OCI-M2 (cell line): ENCODE results near the gene TP53I3.
"Not testable (repeated sequence)": the region's sequence is repeated elsewhere in the genome, so short reads cannot be mapped to it uniquely, and the experiment has no call there.

Source experiments
- DNase-seq: peaks from one replicate; lab custom pipeline; 2025; ENCODE audit not compliant: unreplicated experiment; lab: John Stamatoyannopoulos, UW

Gene TP53I3

GRCh38 chr2:24101992-24102391 is 17.4 kb upstream of the TP53I3 start:
- no peak for DNase-seq

DNA sequence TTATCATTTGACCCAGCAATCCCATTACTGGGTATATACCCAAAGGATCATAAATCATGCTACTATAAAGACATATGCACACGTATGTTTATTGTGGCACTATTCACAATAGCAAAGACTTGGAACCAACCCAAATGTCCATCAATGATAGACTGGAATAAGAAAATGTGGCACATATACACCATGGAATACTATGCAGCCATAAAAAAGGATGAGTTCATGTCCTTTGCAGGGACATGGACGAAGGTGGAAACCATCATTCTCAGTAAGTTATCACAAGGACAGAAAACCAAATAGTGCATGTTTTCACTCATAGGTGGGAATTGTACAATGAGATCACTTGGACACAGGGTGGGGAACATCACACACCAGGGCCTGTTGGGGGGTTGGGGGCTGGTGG is 16.1 kb upstream of the TP53I3 start:
- not testable (repeated sequence) for DNase-seq

- not testable (repeated sequence) for DNase-seq
Observed at GRCh38 chr2:24095171-24095677, 10.6 kb upstream of the TP53I3 start.

DNA sequence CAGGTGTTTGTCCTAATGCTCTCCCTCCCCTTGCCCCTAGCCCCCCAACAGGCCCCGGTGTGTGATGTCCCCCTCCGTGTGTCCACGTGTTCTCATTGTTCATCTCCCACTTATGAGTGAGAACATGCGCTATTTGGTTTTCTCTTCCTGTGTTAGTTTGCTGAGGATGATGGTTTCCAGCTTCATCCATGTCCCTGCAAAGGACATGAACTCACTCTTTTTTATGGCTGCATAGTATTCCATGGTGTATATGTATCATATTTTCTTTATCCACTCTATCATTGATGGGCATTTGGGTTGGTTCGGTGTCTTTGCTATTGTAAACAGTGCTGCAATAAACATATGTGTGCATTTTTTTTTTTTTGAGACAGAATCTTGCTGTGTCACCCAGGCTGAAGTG is 8.6 kb upstream of the TP53I3 start:
- not testable (repeated sequence) for DNase-seq

GRCh38 chr2:24088821-24089359 is 4.3 kb upstream of the TP53I3 start:
- no peak for DNase-seq

- no peak for DNase-seq
Observed at GRCh38 chr2:24087032-24087431, 2.4 kb upstream of the TP53I3 start.

- no peak for DNase-seq
Observed at GRCh38 chr2:24086241-24086640, 1.6 kb upstream of the TP53I3 start.

GRCh38 chr2:24085200-24085489 is 511 bp upstream of the TP53I3 start:
- no peak for DNase-seq

DNA sequence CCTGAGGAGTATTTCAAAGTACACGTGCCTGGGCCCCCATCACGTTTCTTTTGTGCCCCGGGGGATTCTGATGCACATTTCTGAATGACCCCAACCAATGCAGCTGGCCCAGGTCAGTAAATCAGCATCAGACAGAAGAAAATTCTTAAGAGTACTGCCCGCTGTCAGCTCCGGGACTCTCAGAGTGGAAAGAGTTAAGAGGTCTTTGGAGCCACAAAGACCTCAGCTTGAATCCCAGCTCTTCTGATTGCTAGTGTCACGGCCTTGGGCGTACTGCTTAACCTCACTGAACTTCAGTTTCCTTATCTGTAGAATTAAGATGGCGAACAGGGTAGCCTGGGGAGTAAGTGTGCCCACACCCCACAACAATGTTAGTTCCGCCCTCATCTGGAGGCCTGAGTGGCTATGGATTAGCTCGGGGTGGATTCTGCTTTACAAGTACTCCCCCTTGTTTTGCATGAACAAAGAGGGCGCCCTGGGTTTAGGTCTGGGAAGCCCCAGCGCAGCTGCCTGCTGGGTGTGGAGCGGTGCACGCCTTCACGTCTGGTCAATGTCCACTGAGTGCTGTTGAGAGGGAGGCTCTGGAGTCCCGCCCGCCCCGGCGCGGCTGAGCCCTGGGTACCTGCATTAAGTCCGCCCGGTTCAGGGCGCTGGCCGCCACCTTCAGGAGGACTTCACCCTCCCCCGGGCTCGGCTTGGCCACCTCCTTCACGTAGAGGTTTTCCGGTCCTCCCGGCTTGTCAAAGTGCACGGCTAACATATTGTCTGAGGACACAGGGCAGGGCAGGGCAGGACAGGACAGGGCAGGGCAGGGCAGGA is 858 bp downstream of the TP53I3 start:
- DNase-seq, result peak; percentile 42

- no peak for DNase-seq
Observed at GRCh38 chr2:24082787-24083566, 1.7 kb downstream of the TP53I3 start.

GRCh38 chr2:24080701-24081100 is 3.9 kb downstream of the TP53I3 start:
- no peak for DNase-seq

- DNase-seq, result no peak
Observed at GRCh38 chr2:24077879-24078278, 6.8 kb downstream of the TP53I3 start.

- DNase-seq, result no peak
Observed at GRCh38 chr2:24077535-24077877, 7.1 kb downstream of the TP53I3 start.

GRCh38 chr2:24076849-24077534 is 7.6 kb downstream of the TP53I3 start:
- DNase-seq, result no peak

- DNase-seq, result peak; percentile 75
Observed at GRCh38 chr2:24075915-24076848, 8.5 kb downstream of the TP53I3 start, which contains the start of gene SF3B6. Gene SF3B6 (minus strand): TSS chr2:24076326. CDS start chr2:24076229, 97 bp downstream.

- DNase-seq, result no peak
Observed at GRCh38 chr2:24075259-24075658, 9.4 kb downstream of the TP53I3 start.

DNA sequence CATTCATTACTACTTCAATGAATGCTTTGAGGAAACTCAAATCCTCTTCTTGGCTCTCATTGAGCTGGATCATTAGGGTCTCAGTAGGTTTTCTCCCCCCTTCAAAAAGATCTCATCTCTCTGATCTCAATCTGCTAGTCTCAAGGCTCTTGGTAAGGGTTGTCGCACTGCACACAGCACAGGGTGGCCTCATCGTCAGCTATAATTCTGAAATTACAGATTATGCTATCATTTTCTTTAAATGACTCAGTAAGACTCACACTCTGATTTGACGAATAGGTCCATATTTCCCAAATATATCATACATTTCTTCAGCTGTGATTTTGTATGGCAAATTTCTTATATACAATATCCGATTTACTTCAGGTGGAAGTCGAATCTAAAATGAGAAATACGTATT is 10.8 kb downstream of the TP53I3 start:
- no peak for DNase-seq

DNA sequence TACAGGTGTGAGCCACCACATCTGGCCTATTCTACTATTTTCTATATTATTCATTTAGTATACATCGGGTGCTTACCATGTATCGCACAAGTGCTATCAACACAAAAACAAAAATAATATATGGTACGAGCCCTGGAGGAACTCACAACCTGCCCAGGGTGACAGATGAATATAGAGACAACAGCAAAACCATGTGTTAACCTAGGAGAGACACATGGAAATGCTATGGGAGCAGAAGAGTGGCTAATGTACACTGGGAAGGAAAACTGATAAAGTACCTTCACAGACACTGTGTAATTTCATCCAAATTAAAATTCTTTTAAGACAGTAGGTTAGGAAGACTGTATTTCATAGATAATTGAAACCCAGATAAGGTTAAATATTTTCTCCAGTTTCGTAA is 12.4 kb downstream of the TP53I3 start:
- no peak for DNase-seq

DNA sequence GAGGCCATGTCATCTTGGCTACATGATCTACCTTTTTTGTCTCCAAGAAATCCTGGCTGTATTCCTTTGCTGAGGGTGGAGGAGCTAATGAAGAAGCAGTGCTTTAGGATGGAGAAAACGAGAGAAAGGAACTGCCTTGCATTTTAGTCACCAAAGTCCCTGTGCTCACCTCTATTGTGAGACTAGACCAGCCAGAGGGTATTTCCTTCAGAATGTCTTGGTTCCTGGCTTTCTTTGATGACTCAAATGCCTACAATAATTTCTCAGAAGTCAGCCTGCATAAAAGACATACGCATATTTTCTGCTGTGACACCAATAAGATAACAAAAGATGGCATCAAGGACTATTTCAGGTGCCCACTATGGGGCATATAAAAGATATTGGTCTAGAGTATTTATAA is 19.3 kb downstream of the TP53I3 start:
- no peak for DNase-seq

- DNase-seq, result no peak
Observed at GRCh38 chr2:24058564-24059271, 25.9 kb downstream of the TP53I3 start.
